ENCODE results near the gene CCDC40.

DNA sequence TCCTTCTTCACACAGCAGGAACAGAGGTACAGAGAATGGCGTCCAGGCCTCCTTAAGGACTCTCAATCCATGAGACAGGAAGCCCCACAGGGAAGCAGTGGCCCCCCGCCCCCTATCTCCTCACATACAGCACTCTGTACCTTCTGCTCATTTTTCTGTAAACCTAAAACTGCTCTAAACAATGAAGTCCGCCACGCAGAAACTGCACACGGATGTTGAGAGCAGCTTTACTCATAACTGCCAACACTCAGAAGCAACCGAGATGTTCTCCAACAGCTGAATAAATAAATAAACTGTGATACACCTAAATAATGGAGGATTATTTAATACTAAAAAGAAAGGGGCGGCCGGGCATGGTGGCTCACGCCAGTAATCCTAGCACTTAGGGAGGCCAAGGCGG lies 10.6 kb upstream of the CCDC40 start:
- TF ChIP-seq CTCF (IDR thresholded peaks at IDR 0.05) (no peak), POLR2A (IDR thresholded peaks at IDR 0.05) (no peak)

Data from heart left ventricle (tissue), 13 donors.